Omental fat pad (tissue), 4 donors: Measurements from ENCODE around the gene PRICKLE3. TPM values are rescaled to one million over a fixed set of nuclear protein-coding genes. Genes with fewer than 3 reads are reported as not detected.

Experiments used
- ATAC-seq: fragments of 150-250 bp; one replicate; pipeline ENCODE4 v1.9.1; 2016; ENCODE audit warnings: mild to moderate bottlenecking, moderate library complexity; ENCODE audit not compliant: low FRiP score
- DNase-seq: peaks from one replicate; pipeline ENCODE4 v3.0.0-alpha.2; 2019; ENCODE audit warnings: low spot score
- total RNA-seq, 4 donors: library from RNA; depleted of rRNA; stranded (reverse); fragments of >200 nt; gene quantifications; one replicate each; pipeline ENCODE4 v1.1.0, GENCODE V29; 2016
- TF ChIP-seq, protein P1 (sequence below), 3 donors: fragments of 450-650 bp; IDR thresholded peaks; one replicate each; pipeline ENCODE4 v1.5.1; 2016 to 2017; ENCODE audit warnings: antibody characterized with exemption in 3 of 3, mild to moderate bottlenecking in 3 of 3, moderate library complexity in 2 of 3

PRICKLE3 gene
- total RNA-seq, 4 donors from 2014 or later = 5.1 to 28.1 (median 11.9) TPM

DNA sequence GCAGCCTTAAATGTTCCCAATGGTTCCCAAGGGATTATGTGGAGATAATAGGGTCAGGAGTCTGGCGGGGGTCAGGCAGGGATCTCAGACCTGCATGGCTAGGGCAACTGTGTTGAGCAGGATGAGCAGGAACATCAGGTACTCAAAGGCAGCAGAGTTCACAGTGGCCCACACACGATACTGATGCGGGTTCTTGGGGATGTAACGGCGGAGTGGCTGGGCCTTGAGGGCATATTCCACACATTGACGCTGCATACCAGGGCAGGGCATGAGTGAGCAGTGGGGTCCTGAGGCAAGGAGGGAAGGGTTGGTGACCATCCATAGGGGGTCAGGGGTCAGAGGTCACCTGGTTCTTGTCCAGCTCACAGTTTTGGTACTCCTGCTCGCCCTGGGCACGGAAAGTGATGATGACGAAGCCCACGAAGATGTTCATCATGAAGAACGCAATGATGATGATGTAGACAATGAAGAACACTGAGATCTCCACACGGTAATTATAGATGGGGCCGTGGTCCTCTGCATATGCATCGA, 28.9 kb upstream of the PRICKLE3 start:
- no peak for ATAC-seq
- DNase-seq = no peak
- TF ChIP-seq, protein P1, sequence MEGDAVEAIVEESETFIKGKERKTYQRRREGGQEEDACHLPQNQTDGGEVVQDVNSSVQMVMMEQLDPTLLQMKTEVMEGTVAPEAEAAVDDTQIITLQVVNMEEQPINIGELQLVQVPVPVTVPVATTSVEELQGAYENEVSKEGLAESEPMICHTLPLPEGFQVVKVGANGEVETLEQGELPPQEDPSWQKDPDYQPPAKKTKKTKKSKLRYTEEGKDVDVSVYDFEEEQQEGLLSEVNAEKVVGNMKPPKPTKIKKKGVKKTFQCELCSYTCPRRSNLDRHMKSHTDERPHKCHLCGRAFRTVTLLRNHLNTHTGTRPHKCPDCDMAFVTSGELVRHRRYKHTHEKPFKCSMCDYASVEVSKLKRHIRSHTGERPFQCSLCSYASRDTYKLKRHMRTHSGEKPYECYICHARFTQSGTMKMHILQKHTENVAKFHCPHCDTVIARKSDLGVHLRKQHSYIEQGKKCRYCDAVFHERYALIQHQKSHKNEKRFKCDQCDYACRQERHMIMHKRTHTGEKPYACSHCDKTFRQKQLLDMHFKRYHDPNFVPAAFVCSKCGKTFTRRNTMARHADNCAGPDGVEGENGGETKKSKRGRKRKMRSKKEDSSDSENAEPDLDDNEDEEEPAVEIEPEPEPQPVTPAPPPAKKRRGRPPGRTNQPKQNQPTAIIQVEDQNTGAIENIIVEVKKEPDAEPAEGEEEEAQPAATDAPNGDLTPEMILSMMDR (IDR thresholded peaks at IDR 0.05) = no peak

DNA sequence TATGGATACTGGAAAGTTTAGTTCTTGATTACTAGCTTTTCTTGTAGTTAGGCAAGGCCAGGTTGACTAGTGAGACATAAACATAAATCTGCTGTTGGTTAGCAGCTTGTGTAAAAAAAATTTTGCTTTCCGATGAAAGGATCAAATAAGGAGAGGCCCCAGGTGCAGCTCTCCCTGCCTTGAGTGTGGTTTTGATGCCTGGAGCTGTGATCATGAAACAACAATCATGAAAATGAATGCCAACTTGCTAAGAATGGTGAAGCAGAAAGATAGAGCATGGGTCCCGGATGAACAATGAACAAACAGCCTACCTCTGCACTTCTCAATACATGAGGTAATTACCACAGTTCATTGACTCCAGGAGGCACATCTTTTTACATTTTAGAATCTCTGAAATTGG, 28.2 kb upstream of the PRICKLE3 start:
- TF ChIP-seq, protein P1 (IDR thresholded peaks at IDR 0.05) = no peak
- ATAC-seq = no peak

DNA sequence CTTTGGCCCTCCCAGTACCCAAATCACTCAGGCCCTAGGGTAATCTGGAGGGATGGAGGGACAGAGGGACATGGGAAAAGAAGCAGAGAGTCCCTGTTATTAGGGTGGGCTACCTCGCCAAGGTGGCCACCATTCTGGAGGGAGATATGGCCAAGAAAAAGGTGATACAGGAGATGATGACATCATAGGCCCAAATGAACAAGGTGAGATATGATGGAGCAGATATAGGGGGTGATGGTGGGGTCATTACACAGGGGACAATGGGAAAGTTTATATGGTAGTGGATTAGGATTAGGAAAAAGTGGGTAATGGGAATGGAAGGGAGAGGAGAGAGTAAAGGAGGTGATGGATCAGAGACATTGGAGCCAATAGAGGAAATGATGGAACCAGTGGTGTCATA, 26.7 kb upstream of the PRICKLE3 start:
- no peak for ATAC-seq
- TF ChIP-seq, protein P1 (IDR thresholded peaks at IDR 0.05) = no peak
- DNase-seq = no peak

More for the DNA sequence above, 28.2 kb upstream of the PRICKLE3 start:
- DNase-seq = no peak

DNA sequence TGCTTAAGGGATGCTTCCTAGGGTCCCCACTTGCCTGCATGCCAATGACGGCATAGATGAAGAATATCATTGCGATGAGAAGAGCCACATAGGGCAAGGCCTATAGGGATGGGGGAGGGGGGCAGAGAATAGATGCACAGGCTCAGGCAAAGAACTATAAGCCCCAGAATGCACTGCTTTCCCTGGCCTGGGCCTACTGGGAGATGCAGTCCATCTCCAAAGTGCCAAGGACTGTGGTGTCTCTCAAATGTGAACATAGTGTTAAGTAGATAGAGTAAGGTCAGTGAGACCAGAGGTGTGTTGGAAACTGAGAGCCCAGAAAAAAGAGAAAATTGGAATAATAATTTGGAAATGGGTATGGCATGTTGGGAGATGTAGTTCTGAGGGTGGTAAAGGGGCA, 26.0 kb upstream of the PRICKLE3 start:
- no peak for ATAC-seq
- TF ChIP-seq, protein P1 (IDR thresholded peaks at IDR 0.05) = no peak
- DNase-seq = no peak

DNA sequence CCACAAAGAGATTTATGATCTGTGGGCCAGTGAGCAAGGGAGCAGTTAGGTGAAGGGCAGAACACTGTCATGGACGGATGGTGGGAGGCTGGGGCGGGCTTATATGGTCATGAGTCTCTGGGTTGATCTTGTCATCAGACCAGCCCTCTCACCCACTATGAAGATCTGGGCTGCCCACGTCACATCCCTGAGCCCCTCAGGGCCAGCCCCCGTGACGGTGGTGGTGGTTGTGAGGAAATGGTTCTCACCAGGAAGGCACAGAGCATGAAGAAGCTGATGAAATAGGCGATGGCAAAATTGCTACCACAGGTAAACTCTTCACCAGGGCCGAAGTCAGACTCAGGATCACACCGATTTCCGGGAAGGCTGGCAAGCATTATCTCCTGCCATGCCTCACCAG, 24.9 kb upstream of the PRICKLE3 start:
- TF ChIP-seq, protein P1 (IDR thresholded peaks at IDR 0.05) = no peak
- ATAC-seq = no peak
- no peak for DNase-seq

DNA sequence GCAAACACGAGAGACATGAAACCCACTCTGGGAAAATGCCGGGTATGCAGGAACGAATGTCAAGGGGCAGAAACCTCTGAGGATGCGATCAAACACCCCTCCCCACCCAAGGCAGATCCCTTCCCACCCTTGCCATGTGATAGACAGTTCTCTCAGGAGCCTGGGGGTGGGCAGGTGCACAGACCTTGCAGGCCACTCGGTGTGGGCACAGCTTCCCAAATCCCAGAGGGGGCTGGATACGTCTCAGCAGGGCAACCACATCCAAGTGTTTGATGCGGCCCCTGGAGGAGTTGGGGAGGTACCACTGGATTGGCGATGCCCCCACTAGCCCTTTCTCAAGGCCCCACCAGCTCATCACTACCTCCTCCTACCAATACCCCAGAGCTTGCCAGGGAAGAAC, 24.2 kb upstream of the PRICKLE3 start:
- DNase-seq (no peak), ATAC-seq (no peak)
- TF ChIP-seq, protein P1 (IDR thresholded peaks at IDR 0.05) = no peak

DNA sequence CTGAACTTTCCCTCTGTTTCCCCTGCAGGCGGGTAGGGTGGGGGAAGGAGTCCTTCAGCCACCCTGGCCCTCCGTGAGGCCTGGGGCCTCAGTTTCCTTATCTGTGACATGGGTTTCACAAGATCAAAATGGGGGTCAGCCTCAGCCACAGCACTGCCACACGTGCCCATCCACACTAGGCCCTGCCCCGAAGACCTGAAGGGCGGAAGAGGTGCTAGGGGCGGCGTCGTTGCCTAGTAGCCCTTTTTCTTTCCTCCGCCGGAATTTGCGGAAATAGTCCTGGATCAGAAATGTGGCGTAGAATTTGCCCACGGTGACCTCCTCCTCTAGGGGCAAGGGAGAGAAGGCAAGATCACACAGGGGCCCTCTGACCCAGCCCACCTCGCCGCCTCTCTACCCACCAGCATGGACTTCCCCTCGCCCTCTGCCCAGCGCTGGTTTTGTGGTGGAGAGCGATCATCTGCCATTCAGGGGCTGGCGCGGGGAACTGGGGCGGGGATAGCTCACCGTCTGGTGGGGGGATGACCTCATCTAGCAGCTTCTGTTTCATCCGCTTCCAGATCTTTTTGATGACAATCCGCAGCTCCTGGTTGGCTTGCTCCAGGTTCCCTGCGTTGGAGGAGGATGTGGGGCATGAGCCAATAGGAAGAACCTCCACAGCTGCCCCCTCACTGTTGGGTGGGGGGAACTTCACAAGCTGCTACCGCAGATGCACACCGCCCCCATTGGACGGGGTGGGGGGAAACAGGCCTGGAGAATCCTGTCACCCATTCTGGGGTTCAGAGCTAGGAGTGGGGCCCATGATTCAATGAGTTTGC, 23.5 kb upstream of the PRICKLE3 start:
- TF ChIP-seq, protein P1 (IDR thresholded peaks at IDR 0.05) = no peak
- no peak for ATAC-seq
- DNase-seq = no peak
